ENCODE measurements around the gene FBXL17.

FBXL17 gene

DNA sequence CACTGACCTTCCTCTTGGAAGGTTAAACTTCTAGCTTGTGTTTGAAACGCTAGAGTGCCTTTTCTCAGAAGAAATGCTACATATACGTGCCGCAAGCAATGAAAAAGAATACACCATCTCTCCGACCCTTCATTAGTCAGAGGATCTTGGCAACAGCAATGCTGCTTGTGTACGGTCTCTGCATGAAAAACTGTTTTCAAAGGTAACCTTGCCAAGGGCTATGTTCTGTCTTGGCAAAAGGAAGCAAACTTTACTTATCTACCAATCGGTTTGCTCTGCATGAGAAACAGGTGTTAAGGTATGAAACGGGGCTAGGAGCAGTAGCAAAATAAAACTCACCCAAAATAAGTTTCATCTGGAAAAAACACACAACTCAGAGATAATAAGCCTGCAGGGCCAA is 297.8 kb downstream of the FBXL17 start:
- peak; percentile 29 for DNase-seq (ENCODE audit: low read depth)

DNA sequence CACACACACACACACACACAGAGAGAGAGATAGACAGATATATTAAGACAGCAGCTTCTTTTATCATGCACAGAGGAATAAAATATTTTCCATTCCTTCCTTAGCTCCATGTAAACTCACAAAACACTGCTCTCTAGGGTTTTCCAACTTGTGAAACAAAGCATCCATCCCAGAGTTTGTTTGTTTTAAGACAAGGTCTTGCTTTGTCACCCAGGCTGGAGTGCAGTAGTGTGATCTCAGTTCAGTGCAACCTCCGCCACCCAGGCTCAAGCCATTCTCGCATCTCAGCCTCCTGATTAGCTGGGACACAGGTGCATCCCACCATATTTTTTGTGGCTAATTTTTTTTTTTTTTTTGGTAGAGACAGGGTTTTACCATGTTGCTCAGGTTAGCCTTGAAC is 298.7 kb downstream of the FBXL17 start:
- DNase-seq (ENCODE audit: low read depth), result no peak

DNA sequence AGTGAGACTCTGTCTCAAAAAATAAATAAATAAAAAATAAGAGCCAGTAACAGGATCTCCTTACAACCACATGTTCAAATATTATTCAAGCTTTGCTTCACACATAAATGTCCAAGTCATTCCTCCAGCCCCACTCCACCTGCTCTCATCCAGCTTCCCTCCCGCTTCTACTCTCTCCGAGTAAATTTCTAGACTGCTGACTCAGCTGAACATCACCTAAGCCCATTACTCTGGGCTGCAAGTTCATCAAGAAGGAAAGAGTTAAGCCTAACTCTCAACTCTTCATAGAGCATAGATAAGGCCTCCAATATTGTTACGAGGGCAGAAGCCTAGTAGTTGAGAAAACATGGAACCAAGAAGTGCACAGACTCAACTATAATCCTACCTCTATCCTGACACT is 300.2 kb downstream of the FBXL17 start:
- no peak for DNase-seq (ENCODE audit: low read depth)

DNA sequence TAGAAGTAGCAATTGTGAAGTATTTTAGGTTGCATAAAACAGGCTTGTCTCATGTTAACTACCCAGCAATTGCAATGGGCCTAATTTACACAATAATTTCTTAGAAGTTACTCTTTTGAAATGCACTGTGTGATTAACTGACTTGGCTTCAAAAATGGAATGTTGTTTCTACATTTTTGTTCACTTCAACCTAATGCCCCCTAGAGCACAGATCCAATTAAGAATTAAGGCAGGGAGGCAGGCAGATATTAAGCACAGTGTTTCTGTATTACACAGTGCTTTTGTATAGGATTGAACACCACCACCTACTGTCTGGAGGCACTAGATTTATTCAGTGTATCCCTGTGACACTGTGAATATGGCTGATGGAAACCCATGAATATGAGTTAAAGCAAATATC is 302.1 kb downstream of the FBXL17 start:
- peak; percentile 10 for DNase-seq (ENCODE audit: low read depth)

DNA sequence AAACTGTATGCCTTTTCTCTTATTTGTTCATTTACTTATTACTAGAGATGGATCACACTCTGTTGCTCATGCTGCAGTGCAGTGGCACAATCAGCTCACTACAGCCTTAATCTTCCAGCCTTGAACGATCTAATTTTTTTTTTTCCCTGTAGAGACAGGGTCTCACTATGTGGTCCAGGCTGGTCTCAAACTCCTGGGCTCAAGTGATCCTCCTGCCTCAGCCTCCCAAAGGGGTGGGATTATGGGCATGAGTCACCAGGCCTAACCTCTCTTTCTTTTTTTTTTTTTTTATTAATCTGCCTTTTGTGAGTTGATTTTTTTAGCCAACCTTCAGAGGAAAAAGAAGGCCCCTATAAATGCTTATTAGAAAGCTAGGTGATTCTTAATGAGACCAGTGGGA is 303.0 kb downstream of the FBXL17 start:
- DNase-seq (ENCODE audit: low read depth), result no peak

DNA sequence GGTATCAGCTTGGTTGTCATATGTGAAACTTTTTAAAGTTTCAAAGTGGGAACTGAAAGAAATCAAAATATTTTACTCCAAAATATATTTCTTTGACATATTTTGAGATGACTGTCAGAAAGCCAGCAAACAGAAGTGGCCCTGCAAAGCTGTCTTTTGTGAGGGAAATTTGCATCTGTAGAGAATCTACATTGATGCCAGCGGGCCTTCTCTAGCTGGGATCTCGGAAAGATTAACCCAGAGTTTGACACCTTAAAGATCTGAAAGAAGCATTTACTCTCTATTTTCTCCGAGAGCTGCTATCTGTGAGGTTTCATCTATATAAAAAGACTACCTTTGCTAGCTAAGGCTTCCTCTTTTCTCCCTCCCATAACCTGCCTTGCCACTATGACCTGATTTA is 303.6 kb downstream of the FBXL17 start:
- no peak for DNase-seq (ENCODE audit: low read depth)

DNA sequence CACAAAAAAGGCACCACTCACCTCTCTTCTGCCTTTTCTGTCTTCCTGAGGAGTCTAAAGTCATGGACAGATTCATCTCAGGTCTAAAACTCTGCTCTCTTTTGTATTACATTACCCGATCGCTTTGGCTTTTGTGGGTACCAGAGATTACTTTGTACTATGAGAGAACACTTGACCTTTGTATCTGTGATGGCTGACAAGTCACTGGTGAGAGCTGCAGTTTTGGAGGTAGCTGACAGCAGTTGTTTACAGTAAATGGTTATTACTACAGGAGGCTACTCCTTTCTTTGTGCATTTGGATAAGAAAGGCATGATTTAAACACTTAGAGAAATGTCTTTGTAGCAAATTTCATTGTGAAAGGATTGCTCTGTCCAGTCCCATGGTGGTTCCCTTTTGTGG is 307.3 kb downstream of the FBXL17 start:
- no peak for DNase-seq (ENCODE audit: low read depth)

DNA sequence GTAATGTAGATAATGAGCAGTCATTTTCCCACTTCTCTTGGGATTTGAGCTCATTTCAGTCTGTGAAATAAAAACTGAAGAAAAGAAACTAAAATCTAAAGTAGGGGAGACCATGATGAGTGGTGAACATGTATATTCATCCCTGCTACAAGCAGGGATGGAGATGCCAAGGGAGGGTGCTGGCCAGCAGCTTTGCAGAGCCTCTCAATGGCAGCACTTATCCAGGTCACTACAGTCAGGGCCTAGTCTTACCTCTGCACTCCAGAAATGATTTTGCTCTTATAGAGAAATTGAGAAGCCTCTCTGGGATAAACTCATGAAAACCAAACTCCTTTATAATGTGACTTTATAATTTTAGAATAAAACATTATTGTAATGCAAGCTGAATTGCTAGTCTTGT is 317.6 kb downstream of the FBXL17 start:
- no peak for DNase-seq (ENCODE audit: low read depth)

DNA sequence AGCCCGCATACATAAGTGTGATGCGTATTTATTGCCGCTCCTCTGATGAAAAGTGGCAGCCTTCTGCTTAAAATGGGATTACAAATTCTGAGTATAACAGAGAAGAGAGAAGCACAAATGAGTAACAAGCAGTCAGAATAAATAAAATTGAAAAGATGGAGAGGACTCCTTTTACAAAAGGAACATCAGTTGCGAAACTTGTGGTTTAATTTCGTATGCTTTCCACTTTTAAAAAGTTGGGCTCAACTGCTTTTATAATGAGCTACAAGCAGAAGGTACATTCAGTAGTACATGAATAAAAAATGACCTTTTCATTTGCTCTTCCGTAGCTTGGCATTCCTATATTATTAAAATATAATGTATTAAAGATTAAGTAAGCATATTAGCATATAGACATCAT is 320.0 kb downstream of the FBXL17 start:
- DNase-seq (ENCODE audit: low read depth), result peak; percentile 28

DNA sequence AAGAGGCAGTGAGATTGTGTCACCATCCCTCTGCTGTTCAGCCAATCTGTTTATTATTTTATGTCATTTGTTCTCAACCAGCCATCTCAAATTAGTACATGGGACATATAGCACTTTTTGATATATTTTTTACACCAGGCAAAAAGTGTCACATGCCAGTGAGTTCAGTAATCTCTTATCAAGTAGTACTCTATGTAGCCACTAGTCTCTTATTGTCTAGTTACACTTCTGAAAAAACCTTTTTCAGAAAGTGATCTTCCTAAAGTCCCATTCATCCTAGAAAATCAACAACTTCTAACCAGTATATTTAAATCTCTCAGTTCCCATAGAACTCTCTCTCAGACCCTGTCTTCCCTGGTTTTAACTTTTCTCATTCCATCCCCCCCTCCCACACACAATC is 321.6 kb downstream of the FBXL17 start:
- no peak for DNase-seq (ENCODE audit: low read depth)

DNA sequence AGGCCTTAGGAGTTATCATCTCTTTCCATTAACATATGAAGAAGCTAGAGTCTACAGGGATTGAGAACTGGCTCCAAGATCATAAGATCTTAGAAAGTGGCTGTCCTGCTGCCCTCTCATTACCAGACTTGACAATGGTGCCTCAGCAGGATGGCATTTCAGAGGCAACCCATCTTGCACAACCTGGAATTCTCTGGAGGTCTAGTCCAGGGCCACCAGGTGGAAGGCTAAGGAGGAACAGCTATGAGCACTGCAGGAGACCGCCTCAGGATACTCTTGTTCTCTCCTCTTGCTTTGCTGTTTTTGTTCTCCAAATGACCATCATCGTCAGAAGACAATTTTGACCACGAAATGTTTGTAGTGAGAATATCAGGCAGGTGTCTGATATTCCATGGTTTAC is 322.6 kb downstream of the FBXL17 start:
- no peak for DNase-seq (ENCODE audit: low read depth)

DNA sequence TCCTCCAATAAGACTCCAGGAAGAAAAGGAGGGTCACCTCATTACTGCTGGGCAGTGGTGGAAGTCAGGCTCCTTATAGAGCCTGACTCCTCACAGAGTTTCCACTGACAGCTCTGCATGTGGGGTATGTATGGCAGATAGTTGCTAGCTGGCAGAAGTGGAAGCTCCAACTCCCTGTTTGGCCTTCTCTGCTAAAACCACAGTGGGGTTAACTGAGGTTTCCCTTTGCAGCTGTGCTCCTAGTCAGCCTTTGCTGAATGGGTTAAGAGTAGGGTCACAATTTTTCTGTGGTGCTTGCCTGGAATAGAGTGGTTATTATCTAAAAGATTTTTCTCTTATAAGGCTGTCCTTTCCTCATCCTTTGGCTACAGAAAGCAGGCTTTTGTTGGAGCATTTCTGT is 327.5 kb downstream of the FBXL17 start:
- no peak for DNase-seq (ENCODE audit: low read depth)

DNA sequence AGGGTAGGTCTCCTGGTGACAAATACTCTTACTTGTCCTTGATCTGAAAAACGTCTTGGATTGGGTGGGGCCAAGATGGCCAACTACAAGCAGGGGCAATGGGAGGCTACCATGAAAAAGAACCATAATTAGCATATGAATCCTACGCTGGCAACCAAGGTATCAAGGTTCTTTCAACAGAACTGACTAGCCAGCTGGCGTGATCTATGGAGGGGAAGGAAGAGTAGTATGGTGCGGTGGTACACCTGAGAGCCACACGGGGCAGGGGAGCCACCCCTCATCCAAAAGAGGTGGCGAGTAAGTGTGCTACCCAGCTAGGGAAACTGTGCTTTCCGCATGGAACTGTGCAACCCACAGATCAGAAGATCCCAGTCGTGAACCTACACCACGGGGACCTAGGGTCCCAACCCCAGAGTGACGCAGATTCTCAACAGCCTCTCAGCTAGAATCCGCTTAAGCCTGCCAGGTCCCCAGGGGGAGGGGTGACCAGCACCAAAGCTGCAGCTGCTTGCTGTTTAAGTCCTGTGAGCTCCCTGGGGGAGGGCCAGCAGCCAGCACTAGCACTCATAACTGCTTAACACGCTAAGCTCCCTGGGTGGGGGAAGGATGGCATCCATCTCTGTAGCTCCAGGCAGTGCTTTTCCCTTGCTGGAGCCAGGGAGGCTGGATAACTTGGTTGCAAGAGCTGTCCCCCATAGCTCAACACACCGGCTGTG is 334.8 kb downstream of the FBXL17 start:
- DNase-seq (ENCODE audit: low read depth), result no peak

DNA sequence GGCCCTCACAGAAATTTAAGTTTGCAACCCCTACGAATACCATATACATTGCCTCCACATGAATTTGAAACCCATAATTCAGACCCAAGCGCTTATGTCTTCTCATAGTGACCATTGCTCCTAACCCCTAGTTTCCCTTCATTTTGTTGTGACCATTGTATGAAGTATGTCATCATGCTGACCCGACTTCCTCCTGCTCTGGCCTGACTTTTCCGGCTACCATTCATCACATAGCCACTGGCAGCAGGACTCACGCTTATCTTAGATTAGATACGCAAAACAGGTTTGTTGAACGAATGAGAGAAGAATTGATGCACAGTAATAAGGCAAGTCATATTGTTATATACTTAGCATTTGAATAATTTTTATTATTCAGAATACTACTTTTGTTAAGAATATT is 345.4 kb downstream of the FBXL17 start:
- DNase-seq (ENCODE audit: low read depth), result no peak

DNA sequence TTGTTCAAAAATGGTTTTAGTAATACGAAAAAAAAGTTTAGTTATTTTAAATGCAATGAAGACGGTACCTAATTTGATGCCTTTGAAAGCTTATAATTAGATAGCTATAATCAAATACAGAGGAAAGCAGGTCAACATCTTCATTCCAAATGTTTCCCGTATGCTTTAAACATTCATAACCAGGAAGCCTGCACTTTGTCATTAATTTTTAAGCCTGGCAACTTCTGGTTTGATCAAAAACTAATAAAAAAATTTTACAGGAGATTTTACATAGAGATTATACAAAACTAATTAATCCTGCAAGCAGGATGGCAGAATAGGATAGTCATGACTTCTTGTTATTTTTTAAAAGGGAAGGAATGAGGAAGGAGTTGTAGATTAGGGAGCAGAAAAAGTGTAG is 353.0 kb downstream of the FBXL17 start:
- no peak for DNase-seq (ENCODE audit: low read depth)

DNA sequence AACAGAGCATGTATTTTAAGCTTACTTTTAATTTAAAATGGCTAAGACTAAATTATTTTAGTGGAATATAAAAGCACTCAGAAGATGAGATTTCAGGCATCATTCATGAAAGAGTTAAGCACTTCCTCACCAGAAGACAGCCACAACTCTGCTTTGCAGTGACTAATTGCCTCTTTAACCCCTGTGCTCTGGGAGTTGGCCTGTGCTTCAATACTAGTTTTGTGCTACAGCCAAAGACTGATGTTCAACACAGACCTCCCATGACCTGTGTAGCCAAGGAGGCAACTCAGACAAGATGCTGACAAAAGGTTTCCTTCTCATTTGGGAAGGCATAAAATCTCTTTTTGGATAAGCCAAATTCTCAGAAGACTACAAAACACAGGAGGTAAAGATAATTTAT is 353.5 kb downstream of the FBXL17 start:
- DNase-seq (ENCODE audit: low read depth), result peak; percentile 34

DNA sequence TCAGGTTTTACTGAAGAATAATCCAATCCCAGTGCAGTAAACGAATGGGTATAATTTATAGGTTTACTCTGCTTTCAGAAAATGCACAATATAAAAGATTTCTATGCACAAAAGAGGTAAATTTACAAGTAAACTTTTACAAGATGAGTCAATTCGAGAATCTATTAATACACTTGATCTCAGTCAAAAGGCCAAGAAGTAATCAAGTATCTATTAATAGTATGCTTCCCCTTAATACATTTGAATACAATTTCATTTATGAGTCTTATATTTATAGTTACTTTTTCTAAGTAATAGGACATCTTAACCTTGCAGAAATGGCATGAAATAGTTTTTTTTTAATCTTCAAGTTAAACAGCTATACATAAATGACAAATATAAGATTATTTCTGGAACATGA is 355.9 kb downstream of the FBXL17 start:
- no peak for DNase-seq (ENCODE audit: low read depth)

DNA sequence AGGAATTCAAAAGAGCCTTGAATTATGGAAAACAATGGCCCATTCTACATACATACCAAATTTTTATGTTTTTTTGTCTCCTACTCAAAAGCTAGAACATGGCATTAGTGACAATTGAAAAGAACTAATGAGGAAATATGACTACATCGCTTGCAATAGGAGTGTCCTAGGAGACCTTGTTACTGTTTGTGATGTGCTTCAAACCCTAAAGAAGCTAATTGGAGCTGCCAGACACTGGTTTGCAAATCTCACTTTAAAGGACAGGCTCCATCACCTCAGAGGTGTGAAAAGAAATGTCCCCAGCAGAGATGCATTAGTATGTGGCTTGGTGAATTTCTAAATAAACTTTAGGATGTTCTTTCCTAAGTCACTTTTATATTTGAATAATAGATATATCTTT is 356.9 kb downstream of the FBXL17 start:
- DNase-seq (ENCODE audit: low read depth), result no peak

DNA sequence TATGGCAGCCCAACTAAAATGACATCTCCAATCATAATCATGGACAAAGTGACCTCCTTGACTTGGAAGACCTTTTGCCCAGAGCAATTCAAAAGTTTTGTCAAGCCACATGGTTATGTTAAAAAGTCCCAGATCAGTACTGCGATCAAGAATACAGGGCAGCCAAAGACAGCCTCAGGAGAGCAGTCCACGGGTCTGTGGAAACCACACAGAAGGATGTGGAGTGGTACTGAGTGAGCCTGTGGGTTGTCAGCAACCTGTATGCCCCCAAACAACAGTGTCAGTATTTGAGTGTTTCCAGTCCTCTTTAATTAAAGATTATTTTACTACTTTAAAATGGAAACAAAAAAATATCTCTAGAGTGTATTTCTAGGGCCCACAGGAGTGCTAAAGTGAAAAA is 365.8 kb downstream of the FBXL17 start:
- DNase-seq (ENCODE audit: low read depth), result no peak

DNA sequence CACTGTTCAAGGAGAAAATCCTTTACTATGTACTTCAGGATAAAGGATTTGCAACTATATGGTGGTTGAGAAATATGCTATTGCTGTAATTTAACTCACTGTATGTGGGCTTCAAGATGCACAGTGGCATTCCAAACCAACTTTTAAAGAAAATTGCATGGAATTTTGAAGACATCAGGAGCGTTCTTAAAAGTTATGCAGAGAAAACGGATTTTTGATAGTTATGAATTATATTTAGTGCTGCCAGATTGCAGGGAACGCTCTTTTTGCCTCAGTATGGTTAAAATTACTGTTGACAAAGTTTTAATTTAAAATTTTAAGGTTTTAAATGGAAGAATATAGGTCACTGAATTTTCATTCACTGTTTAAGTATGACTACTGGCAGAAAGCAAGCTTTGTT is 375.1 kb downstream of the FBXL17 start:
- DNase-seq (ENCODE audit: low read depth), result no peak

DNA sequence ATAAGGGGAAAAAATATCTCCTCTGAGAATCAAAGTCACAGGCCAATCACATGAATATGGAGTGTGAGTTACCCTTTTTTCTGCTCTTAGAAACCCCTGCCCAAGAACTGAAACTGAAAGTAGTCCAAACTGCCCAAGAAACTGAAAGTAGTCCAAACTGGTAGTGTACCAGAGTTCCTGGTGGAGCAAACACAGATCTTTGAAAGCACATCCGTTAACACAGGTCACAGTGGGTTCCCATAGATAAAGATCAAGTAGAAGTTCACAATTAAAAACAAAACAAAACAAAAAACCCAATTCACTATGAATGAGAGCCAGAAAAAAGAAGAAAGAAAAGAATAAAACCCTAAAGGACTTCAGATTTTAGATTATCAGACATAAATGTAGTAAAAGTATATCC is 378.7 kb downstream of the FBXL17 start:
- DNase-seq (ENCODE audit: low read depth), result peak; percentile 74

DNA sequence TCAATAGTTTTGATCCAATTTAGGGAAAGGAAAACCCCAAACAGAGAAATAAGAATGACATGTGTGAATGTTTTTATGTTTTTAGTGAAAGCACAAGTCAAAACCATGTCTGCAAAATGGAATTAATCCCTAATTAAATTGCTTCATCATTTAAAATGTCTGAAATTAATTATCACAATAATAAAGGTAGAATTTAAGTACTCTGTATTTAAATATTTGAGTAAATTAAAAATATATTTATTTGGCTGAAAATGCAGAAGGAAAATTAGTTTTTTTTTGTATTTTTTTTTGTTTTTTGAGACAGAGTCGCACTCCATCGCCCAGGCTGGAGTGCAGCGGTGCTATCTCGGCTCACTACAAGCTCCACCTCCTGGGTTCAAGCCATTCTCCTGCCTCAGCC is 380.7 kb downstream of the FBXL17 start:
- no peak for DNase-seq (ENCODE audit: low read depth)

DNA sequence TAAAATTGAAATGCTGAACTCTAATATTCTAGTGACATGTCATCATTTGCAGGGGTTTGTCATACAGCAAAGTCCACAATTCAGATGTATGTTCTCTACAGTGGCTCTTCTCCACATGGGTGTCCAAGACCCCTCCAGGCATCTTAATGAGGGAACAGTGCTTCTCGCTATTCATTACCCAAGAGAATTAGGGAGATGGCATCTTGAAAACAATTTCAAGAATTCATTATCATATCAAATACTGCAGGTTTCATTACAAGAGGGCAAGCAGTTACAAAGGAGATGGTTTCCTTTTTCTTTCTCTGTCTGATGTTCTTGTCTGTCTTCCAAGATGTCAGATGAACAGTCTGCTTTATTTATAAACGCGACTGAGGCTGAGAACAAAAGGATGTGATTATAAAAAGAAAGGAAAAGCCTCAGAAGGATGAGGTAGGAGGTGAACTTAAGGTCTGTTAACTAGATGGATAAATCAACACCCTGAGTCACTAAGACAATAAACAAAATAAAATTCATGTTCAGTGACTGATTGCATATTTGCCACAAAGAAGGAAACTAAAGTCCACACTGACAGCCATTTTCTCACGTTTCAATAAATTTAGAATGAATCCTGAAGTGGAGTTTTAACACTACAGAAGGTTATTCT is 384.4 kb downstream of the FBXL17 start:
- DNase-seq (ENCODE audit: low read depth), result peak; percentile 66

DNA sequence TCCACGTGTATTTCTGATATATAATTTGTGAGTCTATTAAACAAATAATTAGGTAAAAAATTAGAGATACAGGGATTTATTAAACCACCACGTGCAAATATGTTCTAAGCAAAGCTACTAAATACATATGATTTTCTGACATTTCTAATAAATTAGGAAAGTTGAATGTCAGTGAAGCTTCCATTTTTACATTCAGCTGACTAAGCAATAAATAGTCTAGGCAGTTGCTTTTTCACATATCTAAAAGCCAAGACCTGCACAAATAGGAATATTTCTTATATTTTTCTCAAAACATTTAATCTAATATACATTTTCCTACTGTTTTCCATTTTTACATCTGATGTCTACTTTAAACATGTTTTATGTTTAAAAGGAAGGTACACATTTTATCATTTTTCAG is 388.6 kb downstream of the FBXL17 start:
- no peak for DNase-seq (ENCODE audit: low read depth)
